GM18861 (cell line): ENCODE results near the gene ATG9A.

Experiments used
- ATAC-seq: cut with Tn5 transposase; IDR thresholded peaks from one replicate; pipeline ENCODE4 v1.9.1; 2021; ENCODE audit not compliant: unreplicated experiment

Gene ATG9A

GRCh38 chr2:219178377-219179175 lies 50.9 kb downstream of the ATG9A start:
- peak; percentile 4 for ATAC-seq

- ATAC-seq, result peak; percentile 28
Observed at GRCh38 chr2:219177552-219178376, 51.7 kb downstream of the ATG9A start, which contains the start of gene RETREG2. RETREG2 (plus strand) TSS chr2:219178275; CDS start chr2:219178353, 78 bp downstream.

DNA sequence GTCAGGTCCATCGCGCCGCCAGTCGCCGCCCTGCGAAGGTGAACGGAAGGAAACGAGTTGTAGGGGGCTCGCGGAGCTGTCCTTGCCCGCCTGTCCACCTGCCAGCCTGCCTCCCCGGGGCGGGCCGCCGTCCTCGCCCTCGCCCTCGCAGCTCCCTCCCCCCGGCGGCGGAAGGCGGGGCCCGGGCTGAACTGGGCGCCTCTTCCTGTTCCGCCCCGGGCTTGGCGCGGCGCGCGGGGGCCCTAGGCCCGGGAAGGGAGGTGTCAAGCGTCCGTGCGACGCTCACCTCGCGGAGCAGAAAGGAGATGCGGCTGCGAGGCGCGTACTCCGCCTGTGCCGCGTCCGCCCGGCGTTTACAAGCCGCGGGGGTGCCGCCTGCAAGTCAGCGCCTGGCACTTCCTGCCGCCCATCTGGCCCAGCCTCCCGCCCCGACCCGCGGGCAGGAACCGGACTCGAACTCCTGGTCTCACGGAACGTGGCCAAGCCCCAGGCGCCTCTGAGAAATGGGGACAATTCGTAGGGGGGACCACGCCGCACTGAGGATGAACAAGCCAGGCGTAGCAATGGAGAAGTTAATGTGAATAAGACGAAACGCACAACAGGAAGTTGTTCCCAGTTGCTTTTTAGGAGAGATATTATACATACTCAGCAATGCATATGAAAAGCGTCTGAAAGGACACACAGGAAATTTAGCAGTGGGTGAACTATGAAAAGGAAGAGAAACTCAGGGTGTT lies 52.5 kb downstream of the ATG9A start, which contains the start of gene CNPPD1:
Gene CNPPD1, minus strand, starts transcription at position 108 of the 734 bp plus-strand sequence. Its CDS starts 97 bp downstream, at position 11.
- ATAC-seq, result peak; percentile 55

- peak; percentile 18 for ATAC-seq
Observed at GRCh38 chr2:219175928-219176817, 53.3 kb downstream of the ATG9A start.

DNA sequence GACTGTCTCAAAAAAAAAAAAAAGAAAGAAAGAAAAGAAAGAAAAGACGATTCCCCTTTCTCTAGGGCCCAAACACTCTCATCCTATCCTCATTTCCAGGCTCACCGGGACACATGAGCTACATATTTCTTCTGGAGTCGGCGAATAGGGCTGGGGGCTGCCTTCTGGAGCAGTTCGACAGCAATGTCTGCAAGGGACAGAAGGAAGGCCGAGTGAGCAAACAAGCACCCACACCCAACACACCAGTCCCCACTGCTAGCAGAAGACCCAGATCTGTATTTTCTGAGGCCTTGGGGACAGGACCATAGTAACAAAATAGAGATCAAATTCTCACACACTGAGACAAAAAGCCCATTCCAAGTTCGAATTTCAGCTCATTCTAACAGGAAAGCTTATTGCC lies 54.0 kb downstream of the ATG9A start:
- ATAC-seq, result no peak

- ATAC-seq, result no peak
Observed at GRCh38 chr2:219174801-219175200, 54.6 kb downstream of the ATG9A start.

DNA sequence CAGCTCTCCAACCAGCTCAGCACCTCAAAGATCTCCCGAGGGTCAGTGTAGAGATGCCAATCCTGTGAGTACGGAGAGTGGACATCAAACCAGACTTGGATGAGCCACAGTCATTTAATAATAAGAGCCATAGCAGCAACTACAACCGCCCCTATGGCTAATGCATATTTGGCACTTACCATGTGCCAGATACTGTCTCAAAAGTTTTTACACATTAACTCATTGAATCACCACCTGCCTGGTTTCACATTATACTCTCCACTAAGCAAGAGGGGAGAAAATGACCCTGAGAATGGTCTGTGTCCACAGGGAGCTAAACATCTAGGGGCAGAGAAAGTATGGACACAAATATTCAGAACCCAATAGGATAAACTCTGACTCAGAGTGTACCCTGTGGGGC lies 55.3 kb downstream of the ATG9A start:
- ATAC-seq, result no peak

- ATAC-seq, result no peak
Observed at GRCh38 chr2:219173176-219173575, 56.3 kb downstream of the ATG9A start.

DNA sequence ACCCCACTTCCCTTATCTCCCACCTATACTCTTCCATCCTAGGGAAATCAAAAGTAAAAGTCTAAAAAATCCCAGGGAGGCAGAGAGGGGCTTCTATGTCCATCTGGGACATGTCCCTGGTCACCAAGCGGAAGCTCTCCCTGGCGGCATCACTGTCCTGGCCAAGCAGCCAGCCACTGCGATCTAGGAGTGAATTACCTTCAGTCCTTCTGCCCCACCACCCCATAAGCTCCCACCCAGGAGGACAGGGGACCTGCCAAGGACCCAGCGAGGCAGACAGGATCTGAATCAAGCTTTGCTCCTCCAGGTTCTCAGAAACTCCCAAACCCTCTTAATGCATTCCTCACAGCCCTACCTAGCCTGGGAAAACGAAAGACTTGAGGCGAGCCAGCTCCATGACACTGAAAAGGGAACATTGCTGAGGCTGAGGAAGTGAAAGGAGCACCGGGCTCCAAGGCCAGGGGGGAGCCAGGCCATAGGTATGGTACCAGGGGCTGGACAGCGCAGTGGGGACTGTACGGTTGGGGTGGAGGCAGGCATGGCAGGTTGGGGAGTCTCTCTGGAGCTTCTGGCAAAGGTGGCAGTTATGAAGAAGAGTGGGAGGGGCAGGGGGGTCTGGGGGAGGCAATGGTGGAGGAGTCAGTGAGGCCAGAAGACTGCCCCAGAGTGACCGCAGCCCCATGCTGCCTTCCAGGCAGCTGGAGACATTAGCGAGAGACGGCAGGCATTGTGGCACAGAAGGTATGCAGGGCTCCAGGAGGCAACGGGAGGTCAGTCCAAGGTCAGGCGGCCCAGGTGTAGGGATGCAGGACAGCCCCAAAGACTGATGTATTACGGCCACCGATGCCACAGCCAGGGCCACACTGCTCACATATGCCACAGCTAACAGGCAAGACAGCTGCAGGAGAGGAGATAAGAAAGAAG lies 56.9 kb downstream of the ATG9A start:
- ATAC-seq, result no peak

GRCh38 chr2:219171231-219171651 lies 58.2 kb downstream of the ATG9A start:
- ATAC-seq, result no peak

GRCh38 chr2:219169930-219170654 lies 59.3 kb downstream of the ATG9A start, which contains the start of gene SLC23A3:
SLC23A3 (minus strand) TSS chr2:219170029; CDS start chr2:219169984, 45 bp downstream.
- ATAC-seq, result no peak
